Psoas muscle (tissue), 8 donors: ENCODE measurements around the gene GRIK1. TPM values are rescaled to one million over a fixed set of nuclear protein-coding genes. Genes with fewer than 3 reads are reported as not detected.

Experiments
- ATAC-seq, 4 donors: fragments of 200-7000 bp; cut with Tn5 transposase; one replicate each; pipeline ENCODE4 v1.9.1; 2020; ENCODE audit warnings: moderate library complexity in 3 of 4, mild to moderate bottlenecking in 2 of 4
- DNase-seq, 2 donors: peaks; one replicate each; pipeline ENCODE4 v3.0.0-alpha.2; 2020
- H3K27ac ChIP-seq: fragments of 200-600 bp; one replicate; pipeline ENCODE4 v1.8.0; 2022
- H3K27me3 ChIP-seq, 3 donors: fragments of 200-600 bp in 1 of 3; one replicate each; pipeline versions ENCODE4 v1.6.1 to v1.8.0; 2013 to 2022; ENCODE audit warnings: low read length in 2 of 3, mild to moderate bottlenecking in 2 of 3, moderate library complexity in 1 of 3; ENCODE audit not compliant: insufficient read depth in 3 of 3
- H3K36me3 ChIP-seq, 2 donors: fragments of 200-600 bp in 1 of 2; one replicate each; pipeline versions ENCODE4 v1.6.1 to v1.8.0; 2013 to 2022; ENCODE audit warnings: low read depth in 1 of 2, mild to moderate bottlenecking in 1 of 2, moderate library complexity in 1 of 2; ENCODE audit not compliant: insufficient read depth in 1 of 2
- H3K4me1 ChIP-seq: fragments of 200-600 bp; one replicate; pipeline ENCODE4 v1.8.0; 2022
- H3K4me3 ChIP-seq: fragments of 200-600 bp; one replicate; pipeline ENCODE4 v1.8.0; 2022; ENCODE audit warnings: mild to moderate bottlenecking
- H3K9me3 ChIP-seq: fragments of 200-600 bp; one replicate; pipeline ENCODE4 v1.8.0; 2022
- WGBS, 3 donors: extraction: QIAGEN DNeasy Blood & Tissue Kit; methylation state at CpG; one replicate each; pipeline versions ENCODE4 v1.1.6 to v1.1.7; 2013; 5-methylcytosine and 5-hydroxymethylcytosine counted together
- intact Hi-C, 2 donors: fragments of 100-400 bp; cut with DNase I; formaldehyde crosslinking; loops; one replicate each; pipeline versions ENCODE4 v1.11.0 to v1.14.2; 2022
- polyA plus RNA-seq, 3 donors: library from polyadenylated mRNA; stranded (reverse); fragments of 200-250 nt; gene quantifications; one replicate each; pipeline ENCODE4 v1.2.3, GENCODE V29; 2013
- total RNA-seq, 4 donors: library from RNA; stranded (reverse); fragmentation: NEBNext Ultra II Directional in 2 of 4; extraction: Animal tissue kit (Norgen Biotek cat#: 25700) in 2 of 4; gene quantifications; one replicate each; pipeline versions ENCODE4 v1.2.1 to v1.2.4, GENCODE V29; 2021 to 2023
- TF ChIP-seq, protein P1 (sequence below): fragments of 200-600 bp; IDR thresholded peaks from one replicate; pipeline ENCODE4 v1.8.0; 2022; ENCODE audit warnings: antibody characterized with exemption
- donor health status: healthy with polysubstance abuse.
- donor health status: DM: no; HTN: no; CAD: no; lungs with moderate emphysema.
- donor health status: Bipolar disorder and iron deficiency.
- donor health status: healthy.
- donor health status: DM: yes; HTN: yes; CAD: no.
- donor health status: DM: no; HTN: no; CAD: no.
- donor health status: DM: no; HTN: no; CAD: no.
- donor health status: DM: yes; HTN: yes; CAD: no.

The GRIK1 gene
- total and polyA plus RNA-seq, 7 donors, result 0.01 to 0.04 TPM; not detected in 5

DNA sequence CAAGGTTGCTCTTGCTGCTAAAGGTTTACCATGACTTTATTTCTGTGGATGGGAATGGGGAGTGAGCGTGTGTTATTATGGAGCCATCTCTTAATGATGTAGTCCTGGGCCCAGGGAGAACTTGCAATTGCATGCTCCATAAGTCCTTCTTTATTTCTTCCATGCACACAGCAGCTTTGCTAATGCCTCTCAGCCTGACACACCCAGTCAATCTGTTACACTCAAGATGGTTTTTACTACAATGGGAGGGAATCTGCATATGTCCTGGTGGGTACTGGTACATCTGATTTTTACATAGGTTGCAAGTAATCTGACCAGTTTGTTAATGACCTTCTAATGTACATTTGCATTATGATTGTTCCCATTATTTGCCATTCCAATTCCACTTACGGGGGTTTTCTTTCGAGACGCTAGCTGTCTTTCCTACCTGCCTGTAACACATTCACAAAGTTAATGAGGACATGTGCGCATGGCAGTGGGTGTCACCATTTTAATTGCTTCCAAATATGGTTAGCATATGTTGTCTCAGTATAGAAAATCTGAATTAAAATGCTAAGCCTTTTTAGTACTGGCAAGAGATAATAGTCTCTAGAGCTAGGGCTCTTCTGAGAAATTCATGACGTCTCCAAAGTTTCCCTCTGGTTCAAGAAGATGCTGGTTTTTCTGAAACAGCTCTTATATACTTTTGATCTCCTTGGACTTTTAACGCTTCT, 188.2 kb downstream of the GRIK1 start:
- no peak overlapping the region for H3K27ac ChIP-seq
- intact Hi-C loops, result no loop called here
- 96 to 98% (median 97%) methylated on average over 7 of the region's 7 CpGs for WGBS, 3 donors
- no peak overlapping the region for H3K4me3 ChIP-seq
- no peaks in the 10 kb centered on the region for H3K4me1 ChIP-seq
- ATAC-seq (no peak), DNase-seq (no peak)
- no peaks in the 10 kb centered on the region for H3K36me3 ChIP-seq
- H3K9me3 ChIP-seq, result no peaks in the 10 kb centered on the region
- peaks cover 0 to 3% (median 0%) of the 10 kb centered on the region in 3 donors for H3K27me3 ChIP-seq
- TF ChIP-seq, protein P1, sequence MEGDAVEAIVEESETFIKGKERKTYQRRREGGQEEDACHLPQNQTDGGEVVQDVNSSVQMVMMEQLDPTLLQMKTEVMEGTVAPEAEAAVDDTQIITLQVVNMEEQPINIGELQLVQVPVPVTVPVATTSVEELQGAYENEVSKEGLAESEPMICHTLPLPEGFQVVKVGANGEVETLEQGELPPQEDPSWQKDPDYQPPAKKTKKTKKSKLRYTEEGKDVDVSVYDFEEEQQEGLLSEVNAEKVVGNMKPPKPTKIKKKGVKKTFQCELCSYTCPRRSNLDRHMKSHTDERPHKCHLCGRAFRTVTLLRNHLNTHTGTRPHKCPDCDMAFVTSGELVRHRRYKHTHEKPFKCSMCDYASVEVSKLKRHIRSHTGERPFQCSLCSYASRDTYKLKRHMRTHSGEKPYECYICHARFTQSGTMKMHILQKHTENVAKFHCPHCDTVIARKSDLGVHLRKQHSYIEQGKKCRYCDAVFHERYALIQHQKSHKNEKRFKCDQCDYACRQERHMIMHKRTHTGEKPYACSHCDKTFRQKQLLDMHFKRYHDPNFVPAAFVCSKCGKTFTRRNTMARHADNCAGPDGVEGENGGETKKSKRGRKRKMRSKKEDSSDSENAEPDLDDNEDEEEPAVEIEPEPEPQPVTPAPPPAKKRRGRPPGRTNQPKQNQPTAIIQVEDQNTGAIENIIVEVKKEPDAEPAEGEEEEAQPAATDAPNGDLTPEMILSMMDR, result no peak

DNA sequence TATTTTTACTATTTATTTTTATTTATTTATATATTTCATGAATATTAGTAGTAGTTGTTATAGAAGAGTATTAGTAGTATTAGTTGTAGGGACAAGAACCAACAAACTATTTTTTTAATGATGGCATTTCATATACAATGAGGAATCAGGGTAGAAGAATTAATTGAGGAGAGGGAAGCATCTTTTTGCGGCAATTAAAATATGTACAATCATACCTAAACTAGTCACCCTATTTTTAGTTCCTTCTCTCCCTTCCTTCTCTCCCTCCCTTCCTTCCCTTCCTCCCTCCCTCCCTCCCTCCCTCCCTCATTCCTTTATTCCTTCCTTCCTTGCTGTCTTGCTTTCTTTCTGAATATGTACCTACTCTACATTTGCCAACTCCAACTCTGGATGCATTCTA, 189.8 kb downstream of the GRIK1 start:
- no peak overlapping the region for H3K27ac ChIP-seq
- intact Hi-C loops, result no loop called here
- WGBS, 3 donors, result 88 to 92% (median 91%) methylated on average over 1 of the region's 1 CpG
- no peaks in the 10 kb centered on the region for H3K36me3 ChIP-seq
- H3K4me3 ChIP-seq, result no peak overlapping the region
- H3K9me3 ChIP-seq, result no peaks in the 10 kb centered on the region
- TF ChIP-seq, protein P1, result no peak
- no peak for ATAC-seq
- peaks cover 0 to 3% (median 0%) of the 10 kb centered on the region in 3 donors for H3K27me3 ChIP-seq
- DNase-seq, result no peak
- no peaks in the 10 kb centered on the region for H3K4me1 ChIP-seq

DNA sequence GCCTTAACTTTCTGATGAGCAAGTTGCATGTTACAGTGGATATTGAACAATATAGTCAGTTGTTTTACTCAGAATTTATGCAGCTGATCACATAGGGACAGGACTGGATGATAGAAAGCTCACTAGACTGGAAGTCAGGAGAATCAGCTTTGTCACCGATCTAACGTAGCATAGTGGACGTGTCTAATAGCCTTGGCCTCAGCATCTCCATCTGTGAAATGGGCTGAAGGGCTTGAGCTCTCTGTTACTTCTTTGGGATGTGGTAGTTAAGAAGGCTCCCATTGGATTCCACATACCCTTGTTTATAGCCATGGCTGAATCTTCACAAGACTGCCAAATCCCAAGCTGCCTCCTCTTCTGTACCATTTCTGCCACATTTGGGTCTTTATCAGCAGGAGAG, 190.6 kb downstream of the GRIK1 start:
- 87 to 94% (median 94%) methylated on average over 3 of the region's 3 CpGs for WGBS, 3 donors
- Histone ChIP-seq H3K4me3 (no peak overlapping the region), H3K4me1 (no peaks in the 10 kb centered on the region), H3K27ac (no peak overlapping the region), H3K27me3 (peaks cover 0 to 3% (median 0%) of the 10 kb centered on the region in 3 donors), H3K9me3 (no peaks in the 10 kb centered on the region), H3K36me3 (no peaks in the 10 kb centered on the region)
- DNase-seq (no peak), ATAC-seq (no peak)
- TF ChIP-seq, protein P1, result no peak
- intact Hi-C loops, result no loop called here

GRCh38 chr21:29748391-29749167, 191.2 kb downstream of the GRIK1 start:
- 30 to 52% (median 36%) methylated on average over 8 of the region's 8 CpGs for WGBS, 3 donors
- intact Hi-C loops, result no loop called here
- Histone ChIP-seq H3K9me3 (no peaks in the 10 kb centered on the region), H3K4me3 (no peak overlapping the region), H3K36me3 (no peaks in the 10 kb centered on the region), H3K27ac (no peak overlapping the region), H3K27me3 (peaks cover 0 to 3% (median 0%) of the 10 kb centered on the region in 3 donors), H3K4me1 (no peaks in the 10 kb centered on the region)
- ATAC-seq (no peak), DNase-seq (no peak)
- TF ChIP-seq, protein P1, result no peak
